Measurements from ENCODE around the gene NCBP1. TPM values are rescaled to one million over a fixed set of nuclear protein-coding genes. Genes with fewer than 3 reads are reported as not detected.

Gene NCBP1
- total RNA-seq, 3 donors from 2014 or later = 25.0 to 33.2 (median 30.2) TPM

GRCh38 chr9:97710356-97711222, 77.0 kb downstream of the NCBP1 start:
- Histone ChIP-seq H3K4me1 (no peaks in the 10 kb centered on the region), H3K27ac (no peak overlapping the region), H3K27me3 (peaks cover 0 to 4% of the 10 kb centered on the region in 2 donors), H3K9me3 (no peaks in the 10 kb centered on the region), H3K4me3 (no peak overlapping the region), H3K36me3 (no peaks in the 10 kb centered on the region)
- intact Hi-C loops (cut with DNase I; ENCODE audit: low total_unique reads) = no loop called here
- no peak for DNase-seq (ENCODE audit: low spot score in 2 of 2)
- TF ChIP-seq, protein P1, sequence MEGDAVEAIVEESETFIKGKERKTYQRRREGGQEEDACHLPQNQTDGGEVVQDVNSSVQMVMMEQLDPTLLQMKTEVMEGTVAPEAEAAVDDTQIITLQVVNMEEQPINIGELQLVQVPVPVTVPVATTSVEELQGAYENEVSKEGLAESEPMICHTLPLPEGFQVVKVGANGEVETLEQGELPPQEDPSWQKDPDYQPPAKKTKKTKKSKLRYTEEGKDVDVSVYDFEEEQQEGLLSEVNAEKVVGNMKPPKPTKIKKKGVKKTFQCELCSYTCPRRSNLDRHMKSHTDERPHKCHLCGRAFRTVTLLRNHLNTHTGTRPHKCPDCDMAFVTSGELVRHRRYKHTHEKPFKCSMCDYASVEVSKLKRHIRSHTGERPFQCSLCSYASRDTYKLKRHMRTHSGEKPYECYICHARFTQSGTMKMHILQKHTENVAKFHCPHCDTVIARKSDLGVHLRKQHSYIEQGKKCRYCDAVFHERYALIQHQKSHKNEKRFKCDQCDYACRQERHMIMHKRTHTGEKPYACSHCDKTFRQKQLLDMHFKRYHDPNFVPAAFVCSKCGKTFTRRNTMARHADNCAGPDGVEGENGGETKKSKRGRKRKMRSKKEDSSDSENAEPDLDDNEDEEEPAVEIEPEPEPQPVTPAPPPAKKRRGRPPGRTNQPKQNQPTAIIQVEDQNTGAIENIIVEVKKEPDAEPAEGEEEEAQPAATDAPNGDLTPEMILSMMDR (IDR thresholded peaks at IDR 0.05) = peak; percentile 47 to 79 (median 71)
- TF ChIP-seq POLR2AphosphoS5 (IDR thresholded peaks at IDR 0.05) = no peak
- TF ChIP-seq POLR2A (IDR thresholded peaks at IDR 0.05) = no peak

DNA sequence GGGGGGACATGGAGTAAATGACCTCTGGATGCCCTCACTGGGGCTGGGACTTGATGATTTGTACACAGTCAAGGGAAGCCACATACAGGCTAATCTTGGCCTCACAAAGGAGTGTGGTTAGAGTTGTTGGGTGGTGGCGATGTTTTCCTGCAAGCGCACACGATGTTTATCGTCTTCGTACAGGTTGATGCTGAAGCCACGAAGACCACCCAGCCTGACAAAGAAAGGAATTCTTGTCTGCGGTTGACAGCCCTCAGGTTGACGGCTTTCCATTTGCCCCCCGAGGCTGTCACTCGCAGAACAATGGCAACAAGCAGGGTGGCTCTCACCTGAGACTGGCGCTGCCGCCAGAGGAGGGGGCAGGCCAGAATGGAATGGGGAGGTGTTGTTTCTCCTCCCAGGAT, 77.6 kb downstream of the NCBP1 start:
- Histone ChIP-seq H3K27ac (no peak overlapping the region), H3K27me3 (peaks cover 0 to 4% of the 10 kb centered on the region in 2 donors), H3K36me3 (no peaks in the 10 kb centered on the region), H3K9me3 (no peaks in the 10 kb centered on the region), H3K4me1 (no peaks in the 10 kb centered on the region), H3K4me3 (no peak overlapping the region)
- no peak for DNase-seq (ENCODE audit: low spot score in 2 of 2)
- intact Hi-C loops (cut with DNase I; ENCODE audit: low total_unique reads) = no loop called here
- TF ChIP-seq POLR2AphosphoS5 (IDR thresholded peaks at IDR 0.05) (no peak), POLR2A (IDR thresholded peaks at IDR 0.05) (no peak)
- TF ChIP-seq, protein P1 (IDR thresholded peaks at IDR 0.05) = no peak

DNA sequence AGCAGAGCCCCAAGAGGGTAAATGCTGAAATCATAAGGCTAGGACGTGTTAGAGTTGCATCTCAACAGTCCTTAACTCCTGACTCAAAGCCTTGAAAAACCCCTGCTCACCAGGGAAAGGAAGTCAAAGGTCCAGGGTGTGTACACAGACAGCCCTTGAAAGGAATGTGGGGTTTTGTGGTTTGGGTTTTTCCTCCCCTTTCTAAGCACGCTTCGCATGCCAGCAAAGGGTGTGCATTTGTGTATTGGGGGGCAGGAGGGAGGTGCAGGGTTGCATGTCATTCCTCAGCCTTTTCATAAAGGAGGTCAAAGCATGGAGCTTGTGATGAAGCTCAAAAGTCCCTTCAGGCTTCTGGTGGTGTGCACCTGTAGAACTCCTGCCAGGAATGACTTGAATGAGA, 80.8 kb downstream of the NCBP1 start:
- H3K27me3 ChIP-seq = peaks cover 0 to 4% of the 10 kb centered on the region in 2 donors
- no peaks in the 10 kb centered on the region for H3K36me3 ChIP-seq
- H3K9me3 ChIP-seq = no peaks in the 10 kb centered on the region
- H3K27ac ChIP-seq = no peak overlapping the region
- intact Hi-C loops (cut with DNase I; ENCODE audit: low total_unique reads) = no loop called here
- H3K4me1 ChIP-seq = no peaks in the 10 kb centered on the region
- no peak for DNase-seq (ENCODE audit: low spot score in 2 of 2)
- no peak overlapping the region for H3K4me3 ChIP-seq
- no peak for TF ChIP-seq POLR2A (IDR thresholded peaks at IDR 0.05)
- TF ChIP-seq, protein P1 (IDR thresholded peaks at IDR 0.05) = no peak
- TF ChIP-seq POLR2AphosphoS5 (IDR thresholded peaks at IDR 0.05) = no peak

DNA sequence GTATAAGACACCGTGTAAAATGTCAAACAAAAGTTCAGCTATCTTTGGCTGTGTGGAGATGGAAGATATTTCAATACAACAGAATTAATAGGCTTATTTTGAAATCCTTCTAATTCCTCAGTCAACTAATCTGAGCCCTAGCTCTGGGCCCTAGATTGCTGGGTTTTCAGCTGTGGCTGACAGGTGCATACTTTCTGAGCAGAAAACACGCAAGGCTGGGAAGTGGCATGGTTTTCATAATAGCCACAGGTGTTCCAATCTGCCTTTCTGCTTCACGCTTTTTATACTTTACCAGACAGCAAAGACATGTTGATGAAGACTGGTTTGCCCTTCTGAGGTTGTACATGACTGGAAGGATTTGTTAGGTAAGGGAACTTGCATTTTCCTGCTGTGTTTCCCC, 84.2 kb downstream of the NCBP1 start:
- intact Hi-C loops (cut with DNase I; ENCODE audit: low total_unique reads) = no loop called here
- peaks cover 0 to 5% of the 10 kb centered on the region in 2 donors for H3K9me3 ChIP-seq
- H3K27ac ChIP-seq = no peak overlapping the region

DNA sequence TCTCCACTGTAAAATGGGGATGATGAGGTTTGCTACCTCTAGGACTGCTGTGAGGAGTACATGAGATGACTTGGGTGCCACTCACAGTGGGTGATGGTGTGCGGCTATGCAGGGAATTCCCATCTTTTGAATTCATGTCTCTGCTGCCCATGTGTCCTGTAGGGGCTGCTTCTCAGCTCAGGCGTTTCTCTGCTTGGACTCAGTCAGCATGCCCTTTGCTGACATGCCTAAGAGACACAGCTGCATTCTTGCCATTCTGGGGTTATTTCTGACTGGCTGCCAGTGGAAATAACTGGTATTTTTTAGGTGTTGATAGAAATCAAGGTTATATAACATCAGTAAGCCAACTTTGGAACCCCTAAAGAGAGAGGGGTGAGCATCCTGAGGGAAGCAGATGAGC, 87.8 kb downstream of the NCBP1 start:
- peaks cover 0 to 5% of the 10 kb centered on the region in 2 donors for H3K9me3 ChIP-seq
- TF ChIP-seq, protein P1 (IDR thresholded peaks at IDR 0.05) = no peak
- no peak for TF ChIP-seq POLR2AphosphoS5 (IDR thresholded peaks at IDR 0.05)
- no peak for TF ChIP-seq POLR2A (IDR thresholded peaks at IDR 0.05)
- no peaks in the 10 kb centered on the region for H3K4me1 ChIP-seq
- intact Hi-C loops (cut with DNase I; ENCODE audit: low total_unique reads) = no loop called here
- H3K4me3 ChIP-seq = no peak overlapping the region
- no peak overlapping the region for H3K27ac ChIP-seq
- H3K36me3 ChIP-seq = no peaks in the 10 kb centered on the region
- H3K27me3 ChIP-seq = peaks cover 0 to 4% of the 10 kb centered on the region in 2 donors
- DNase-seq (ENCODE audit: low spot score in 2 of 2) = no peak

More for the DNA sequence above, 84.2 kb downstream of the NCBP1 start:
- no peak for DNase-seq (ENCODE audit: low spot score in 2 of 2)
- no peak for TF ChIP-seq POLR2A (IDR thresholded peaks at IDR 0.05)
- no peak for TF ChIP-seq POLR2AphosphoS5 (IDR thresholded peaks at IDR 0.05)
- TF ChIP-seq, protein P1 (IDR thresholded peaks at IDR 0.05) = no peak
- H3K27me3 ChIP-seq = no peaks in the 10 kb centered on the region
- H3K4me1 ChIP-seq = no peaks in the 10 kb centered on the region
- H3K36me3 ChIP-seq = no peaks in the 10 kb centered on the region
- H3K4me3 ChIP-seq = no peak overlapping the region

Measured in breast epithelium (tissue), 4 donors.